Endothelial cell of hepatic sinusoid (primary cell): ENCODE data around the gene ALOX15.
"Not testable (repeated sequence)": the region's sequence is repeated elsewhere in the genome, so short reads cannot be mapped to it uniquely, and the experiment has no call there.

Experiments used
- in situ Hi-C: cut with HindIII; loops from 2 replicates; pipeline ENCODE4 v1.10.0; 2017; ENCODE audit warnings: low sequenced_read_pairs

ALOX15 gene, protein sequence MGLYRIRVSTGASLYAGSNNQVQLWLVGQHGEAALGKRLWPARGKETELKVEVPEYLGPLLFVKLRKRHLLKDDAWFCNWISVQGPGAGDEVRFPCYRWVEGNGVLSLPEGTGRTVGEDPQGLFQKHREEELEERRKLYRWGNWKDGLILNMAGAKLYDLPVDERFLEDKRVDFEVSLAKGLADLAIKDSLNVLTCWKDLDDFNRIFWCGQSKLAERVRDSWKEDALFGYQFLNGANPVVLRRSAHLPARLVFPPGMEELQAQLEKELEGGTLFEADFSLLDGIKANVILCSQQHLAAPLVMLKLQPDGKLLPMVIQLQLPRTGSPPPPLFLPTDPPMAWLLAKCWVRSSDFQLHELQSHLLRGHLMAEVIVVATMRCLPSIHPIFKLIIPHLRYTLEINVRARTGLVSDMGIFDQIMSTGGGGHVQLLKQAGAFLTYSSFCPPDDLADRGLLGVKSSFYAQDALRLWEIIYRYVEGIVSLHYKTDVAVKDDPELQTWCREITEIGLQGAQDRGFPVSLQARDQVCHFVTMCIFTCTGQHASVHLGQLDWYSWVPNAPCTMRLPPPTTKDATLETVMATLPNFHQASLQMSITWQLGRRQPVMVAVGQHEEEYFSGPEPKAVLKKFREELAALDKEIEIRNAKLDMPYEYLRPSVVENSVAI

DNA sequence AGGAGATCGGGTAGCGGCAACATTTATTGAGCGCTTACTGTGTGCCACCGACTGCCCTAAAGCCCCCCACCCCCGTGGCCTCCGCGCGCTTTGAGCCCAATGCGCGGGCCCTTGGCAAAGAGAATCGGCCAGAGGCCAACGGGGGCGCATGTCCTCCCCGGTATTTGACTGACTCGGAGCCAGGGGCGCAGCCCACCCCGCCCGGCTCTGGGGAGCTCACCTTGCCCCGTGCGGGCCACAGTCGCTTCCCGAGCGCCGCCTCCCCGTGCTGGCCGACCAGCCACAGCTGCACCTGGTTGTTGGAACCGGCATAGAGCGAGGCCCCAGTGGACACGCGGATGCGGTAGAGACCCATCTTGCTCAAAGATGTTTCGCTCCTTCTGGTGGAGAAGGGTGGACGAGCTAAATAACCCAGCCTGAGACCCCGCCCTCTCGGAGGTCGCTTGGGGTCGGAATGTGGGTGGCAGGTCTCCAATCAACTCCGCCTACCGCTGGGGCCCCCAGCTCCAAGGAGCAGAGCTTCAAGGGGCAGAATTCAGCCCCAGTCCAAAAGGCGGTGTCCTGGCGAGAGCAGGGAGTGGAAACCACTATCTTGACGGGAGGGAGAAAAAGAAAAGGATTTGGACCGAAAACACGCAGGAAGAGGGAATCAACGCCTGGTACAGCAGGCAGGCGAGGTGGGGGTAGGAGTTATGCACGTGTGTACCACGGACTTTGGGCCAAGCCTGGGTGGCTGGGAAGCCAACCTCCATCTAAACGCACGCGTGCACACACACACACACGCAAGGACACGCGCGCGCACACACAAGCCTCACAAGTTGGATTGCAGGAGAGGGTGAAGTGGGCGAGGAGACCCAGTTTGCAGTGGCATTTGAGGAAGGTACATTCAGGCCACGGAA lies at the start of gene ALOX15:
TSS of gene ALOX15 (minus strand) at position 382 of the 899 bp plus-strand sequence. CDS start at position 355, 27 bp downstream.
- in situ Hi-C loops: no loop called here

GRCh38 chr17:4690745-4691144 lies 49.3 kb upstream of the ALOX15 start:
- in situ Hi-C loops: no loop called here

GRCh38 chr17:4689872-4690271 lies 48.4 kb upstream of the ALOX15 start:
- in situ Hi-C loops: not testable (repeated sequence)

- in situ Hi-C loops: not testable (repeated sequence)
These were observed 42.3 kb upstream of the ALOX15 start for GRCh38 chr17:4683739-4684138.

DNA sequence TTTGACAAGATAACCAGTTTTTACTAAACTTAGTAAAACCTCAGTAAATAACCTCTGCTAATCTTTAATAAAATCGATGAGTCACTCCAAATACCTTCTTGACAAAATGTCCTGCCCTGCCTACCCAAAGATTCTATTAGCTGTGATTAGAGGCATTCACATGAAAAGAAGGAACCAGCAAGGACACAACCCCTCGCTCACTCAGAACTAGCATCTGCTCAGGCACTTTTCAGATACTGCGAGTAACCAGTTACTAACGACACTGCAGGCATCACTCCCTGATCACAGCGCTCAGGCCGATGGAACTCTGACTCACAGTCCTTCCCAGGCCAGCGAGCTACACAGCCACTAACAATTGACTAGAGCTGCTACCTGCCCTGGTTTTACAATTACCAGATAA lies 38.2 kb upstream of the ALOX15 start:
- in situ Hi-C loops: no loop called here

GRCh38 chr17:4678448-4679026 lies 37.1 kb upstream of the ALOX15 start:
- in situ Hi-C loops: no loop called here

- in situ Hi-C loops: no loop called here
These were observed 35.3 kb upstream of the ALOX15 start for GRCh38 chr17:4676791-4677190.

DNA sequence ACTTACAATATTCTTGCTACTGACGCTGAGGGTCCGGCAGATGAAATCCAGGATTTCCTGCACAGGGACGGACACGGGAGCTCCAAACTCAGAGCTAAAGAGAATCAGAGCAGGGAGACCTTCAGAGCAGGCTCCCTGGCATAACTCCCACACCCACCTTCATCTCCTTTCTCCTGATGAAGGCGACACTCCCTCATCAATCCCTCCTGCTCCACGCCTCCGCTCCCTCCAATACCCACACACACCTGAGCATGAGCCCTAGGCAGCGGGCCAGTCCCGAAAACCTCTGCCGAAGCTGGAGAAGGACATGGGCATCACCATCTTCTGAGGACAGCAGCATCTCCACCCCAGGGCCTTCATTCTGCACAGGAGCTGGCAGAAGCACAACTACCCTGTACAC lies 34.3 kb upstream of the ALOX15 start:
- in situ Hi-C loops: no loop called here

DNA sequence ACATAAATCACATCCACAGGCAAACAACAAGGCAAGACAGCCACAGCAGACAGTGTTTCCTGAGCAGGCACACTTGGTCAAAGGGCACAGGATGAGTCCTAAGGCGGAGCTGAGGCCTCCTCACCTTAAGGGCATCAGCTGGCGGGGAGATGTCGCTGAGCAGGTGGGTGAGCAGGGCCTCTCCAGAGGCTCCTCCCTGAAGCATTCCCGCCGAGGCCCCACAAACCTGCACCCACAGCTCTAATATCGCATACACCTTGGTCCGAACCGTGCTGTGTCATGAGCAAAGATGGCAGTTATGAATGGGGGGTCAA lies 33.2 kb upstream of the ALOX15 start:
- in situ Hi-C loops: no loop called here

- in situ Hi-C loops: no loop called here
These were observed 32.7 kb upstream of the ALOX15 start for GRCh38 chr17:4673986-4674684.

DNA sequence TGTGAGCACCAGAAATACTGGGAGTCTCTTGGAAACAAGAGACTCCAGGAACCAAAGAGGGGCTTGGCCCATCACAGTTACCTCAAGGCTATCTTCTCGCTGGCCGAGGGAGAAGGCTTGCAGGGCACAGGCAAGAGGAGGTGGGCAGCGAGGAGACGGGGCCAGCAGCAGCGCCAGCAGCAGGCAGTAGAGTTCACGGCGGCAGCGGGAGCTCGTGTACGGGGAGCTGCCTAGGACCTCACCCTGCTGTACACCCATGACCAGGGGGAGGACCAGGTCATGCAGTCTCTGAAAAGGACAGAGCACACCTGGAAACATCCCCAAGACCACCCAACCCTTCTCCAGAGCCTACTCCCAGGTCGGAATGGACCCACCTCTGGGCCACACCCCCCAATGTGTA lies 31.7 kb upstream of the ALOX15 start:
- in situ Hi-C loops: no loop called here

- in situ Hi-C loops: no loop called here
These were observed 31.3 kb upstream of the ALOX15 start for GRCh38 chr17:4672751-4673150.

DNA sequence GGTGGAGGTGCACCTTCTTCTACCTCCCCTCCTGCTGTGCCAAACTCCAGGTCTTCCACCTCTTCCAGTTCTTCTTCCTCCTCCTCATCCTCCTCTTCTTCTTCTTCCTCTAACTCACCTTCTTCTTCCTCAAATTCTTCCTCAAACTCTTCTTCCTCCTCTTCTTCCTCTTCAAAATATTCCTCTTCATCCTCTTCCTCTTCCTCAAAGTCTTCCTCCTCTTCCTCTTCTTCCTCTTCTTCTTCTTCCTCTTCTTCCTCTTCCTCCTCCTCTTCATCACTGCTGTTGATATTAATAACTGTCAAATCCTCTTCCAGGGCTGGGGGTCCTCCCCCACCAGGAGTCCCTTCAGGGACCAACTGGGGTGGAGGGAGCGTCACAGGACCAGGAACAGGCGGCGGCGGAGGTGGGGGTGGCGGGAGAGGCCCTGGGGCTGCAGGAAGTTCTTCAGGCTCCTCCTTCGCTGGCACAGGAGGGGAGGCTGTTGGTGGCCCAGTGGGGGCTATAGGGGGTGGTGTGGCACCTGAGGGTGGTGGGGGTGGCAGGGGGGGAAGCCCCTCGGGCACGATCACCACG lies 30.7 kb upstream of the ALOX15 start:
- in situ Hi-C loops: no loop called here

DNA sequence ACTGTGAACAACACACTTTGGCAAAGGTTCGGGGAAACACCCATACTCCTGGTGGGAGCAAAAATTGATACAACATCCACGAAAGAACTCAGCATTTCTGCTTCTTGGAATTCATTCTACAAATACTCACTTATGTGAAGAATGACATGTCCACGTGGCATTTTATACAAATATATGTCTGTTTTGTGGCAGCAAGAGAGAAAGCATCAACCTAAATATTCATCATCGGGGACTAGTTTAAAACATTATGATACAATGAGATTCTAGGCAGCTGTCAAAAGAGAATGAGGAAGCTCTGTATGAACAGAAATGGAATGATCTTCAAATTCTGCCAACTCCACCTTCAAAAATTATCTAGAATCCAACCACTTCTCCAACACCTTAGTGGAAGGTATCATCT lies 25.7 kb upstream of the ALOX15 start:
- in situ Hi-C loops: no loop called here

GRCh38 chr17:4666296-4666695 lies 24.8 kb upstream of the ALOX15 start:
- in situ Hi-C loops: no loop called here

DNA sequence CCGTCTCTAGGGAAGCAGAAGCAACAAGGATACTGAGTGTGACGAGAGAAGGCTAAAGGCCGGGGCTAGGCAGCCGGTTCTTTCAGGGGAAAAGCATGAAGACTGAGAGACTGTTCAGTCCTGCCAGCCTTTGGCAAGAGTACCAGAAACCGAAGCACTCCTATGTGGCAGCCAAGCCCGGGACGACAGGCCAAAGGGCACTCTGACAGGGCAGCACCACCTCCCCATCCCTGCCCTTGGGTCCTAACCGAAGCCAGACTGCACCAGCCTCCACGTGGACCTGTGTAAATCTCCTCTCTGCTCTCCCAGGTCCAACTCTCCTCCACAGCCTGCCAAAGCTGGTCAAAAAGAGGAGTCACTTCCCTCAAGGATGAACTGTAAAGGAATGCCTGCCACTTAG lies 23.5 kb upstream of the ALOX15 start:
- in situ Hi-C loops: no loop called here

DNA sequence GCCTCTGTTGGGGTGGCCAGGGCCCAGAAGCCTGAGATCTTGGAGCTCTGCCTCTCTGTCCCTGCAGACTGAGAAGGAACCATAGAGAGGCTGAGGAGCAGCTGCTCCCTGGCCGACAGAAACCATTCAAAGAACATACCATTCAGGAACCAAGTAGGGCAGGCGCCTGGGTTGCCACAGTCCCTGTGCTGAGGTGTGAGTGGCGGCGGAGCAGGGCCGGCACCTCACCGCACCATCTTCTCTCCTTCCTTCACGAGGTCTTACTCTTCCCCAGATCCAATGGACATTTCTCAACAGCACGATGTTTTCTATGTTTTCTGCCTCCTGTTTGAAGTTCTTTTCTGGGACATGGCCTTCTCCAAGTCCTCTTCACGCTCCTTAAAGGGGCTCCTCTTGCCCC lies 22.8 kb upstream of the ALOX15 start:
- in situ Hi-C loops: no loop called here

- in situ Hi-C loops: no loop called here
These were observed 22.2 kb upstream of the ALOX15 start for GRCh38 chr17:4663711-4664110.

DNA sequence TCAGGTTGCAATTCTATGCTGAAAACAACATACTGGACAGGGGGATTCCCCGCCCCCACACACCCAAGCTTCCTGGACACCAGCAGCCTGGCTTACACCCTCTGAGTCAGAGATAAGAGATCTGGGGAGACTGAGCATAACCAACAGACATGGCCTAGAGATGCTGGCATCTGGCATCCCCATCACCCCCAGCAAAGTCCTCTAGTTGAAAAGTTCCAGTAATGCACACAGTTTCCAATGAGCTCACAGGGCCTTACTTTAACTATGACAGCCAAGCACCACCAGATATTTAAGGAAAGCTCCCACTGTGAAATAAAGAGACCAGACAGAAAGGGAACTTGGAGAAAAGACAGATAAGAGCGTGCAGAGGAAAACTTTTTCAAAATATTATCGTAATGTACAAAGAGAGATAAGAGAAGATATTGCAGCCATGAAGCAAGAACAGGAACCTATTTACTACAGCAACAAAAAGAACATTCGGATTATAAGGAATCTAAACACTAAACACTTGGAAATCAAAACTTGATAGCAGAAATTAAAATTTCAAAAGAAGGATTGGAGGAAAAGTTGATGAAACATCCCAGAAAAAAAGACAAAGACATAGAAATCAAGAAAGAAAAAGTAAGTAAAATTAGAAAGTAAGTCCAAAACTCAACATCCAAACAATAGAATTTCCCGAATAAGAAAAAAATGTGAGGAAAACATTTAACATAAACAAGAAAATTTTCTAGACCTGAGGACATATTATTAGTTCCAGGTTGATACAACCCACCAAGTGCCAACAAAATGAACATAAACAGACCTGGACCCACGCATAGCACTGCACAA lies 17.2 kb upstream of the ALOX15 start:
- in situ Hi-C loops: loop anchor here (5.0 kb wide), 1 partner anchor 64 kb away; no protein-coding TSS in a partner anchor
